Stimulated activated CD4-positive, alpha-beta T cell treated with anti-CD3 and anti-CD28 coated beads, Interleukin-1b, Interleukin-23, amount 100 ng/mL, for 24 hours (primary cell): Measurements from ENCODE around the gene EHD2.
"Not testable (repeated sequence)": the region's sequence is repeated elsewhere in the genome, so short reads cannot be mapped to it uniquely, and the experiment has no call there.

ENCODE experiments used
- DNase-seq, 4 experiments: peaks; one replicate each; pipeline ENCODE4 v3.0.0-alpha.2; 2020; ENCODE audit warnings: low read depth in 4 of 4, low spot score in 1 of 4

The EHD2 gene

DNA sequence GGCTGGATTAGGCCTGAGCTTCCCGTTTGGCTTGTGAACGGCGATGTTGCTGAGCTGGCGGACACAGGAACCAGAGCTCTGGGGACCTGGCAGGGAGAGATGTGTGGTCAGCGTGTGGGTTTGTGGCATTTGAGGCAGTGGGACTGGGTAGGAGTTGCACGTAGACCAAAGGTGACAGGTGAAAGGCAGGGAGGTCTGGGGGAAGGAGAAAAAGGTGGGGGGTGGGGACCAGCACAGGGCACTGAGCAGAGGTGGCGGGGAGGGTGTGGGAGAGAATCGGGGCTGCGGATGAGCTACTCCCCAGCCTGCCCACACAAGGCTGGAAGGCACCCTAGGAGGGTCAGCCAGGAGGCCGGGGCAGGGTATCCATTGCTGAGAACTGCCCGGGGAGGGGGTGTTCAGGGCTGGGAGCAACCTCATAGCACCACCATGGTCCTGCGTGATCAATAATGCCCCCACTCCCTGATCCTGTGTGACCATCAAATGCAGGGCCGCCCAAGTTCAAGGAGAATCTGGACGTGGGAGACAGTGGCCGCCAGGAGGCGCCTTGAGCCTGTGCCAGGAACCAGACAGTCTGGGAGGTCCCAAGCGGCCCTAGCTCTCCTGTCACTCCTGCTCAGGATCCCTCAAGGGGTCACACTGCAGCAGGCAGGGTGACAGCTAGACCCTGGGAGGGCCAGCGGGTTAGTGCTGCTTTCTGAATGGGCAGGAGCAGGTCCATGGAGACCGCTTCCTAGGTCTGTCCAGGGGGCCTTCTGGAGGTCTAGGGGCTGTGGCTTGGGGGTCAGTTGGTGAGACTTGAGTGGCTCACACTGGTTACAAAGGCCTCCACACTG is 52.5 kb downstream of the EHD2 start:
- no peak for DNase-seq

DNA sequence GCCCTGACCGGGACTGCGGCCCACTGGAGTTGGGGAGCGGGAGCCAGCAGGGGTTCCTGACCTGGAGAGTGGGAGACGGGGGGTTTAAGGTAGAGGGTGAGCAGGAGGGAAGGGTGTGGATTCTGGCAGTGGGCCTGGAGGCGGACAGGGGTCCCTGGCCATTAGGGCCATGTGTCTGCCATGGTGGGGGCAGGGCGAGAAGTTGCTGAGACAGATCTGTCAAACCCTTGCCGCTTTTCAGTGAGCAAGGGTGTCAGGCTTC is 53.1 kb downstream of the EHD2 start:
- DNase-seq = no peak

DNA sequence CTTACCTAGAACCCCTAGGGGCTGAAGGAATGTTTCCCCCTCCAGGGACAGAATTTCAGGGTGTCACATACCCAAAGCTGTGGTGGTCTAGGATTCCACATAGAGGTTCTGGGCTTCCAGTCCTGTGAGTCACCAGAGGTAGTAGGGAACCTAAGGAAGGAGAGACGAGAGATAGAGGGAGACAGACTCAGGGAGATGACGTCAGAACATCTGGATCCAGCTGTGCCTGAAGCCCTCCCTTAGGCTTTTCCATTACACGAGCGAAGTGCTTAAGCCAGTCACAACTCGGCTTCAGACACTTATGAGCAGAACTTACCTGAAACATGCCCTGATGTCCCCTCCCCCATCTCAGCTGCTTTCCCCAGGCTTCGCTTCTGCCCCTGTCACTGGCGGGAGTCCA is 53.4 kb downstream of the EHD2 start:
- DNase-seq = no peak

DNA sequence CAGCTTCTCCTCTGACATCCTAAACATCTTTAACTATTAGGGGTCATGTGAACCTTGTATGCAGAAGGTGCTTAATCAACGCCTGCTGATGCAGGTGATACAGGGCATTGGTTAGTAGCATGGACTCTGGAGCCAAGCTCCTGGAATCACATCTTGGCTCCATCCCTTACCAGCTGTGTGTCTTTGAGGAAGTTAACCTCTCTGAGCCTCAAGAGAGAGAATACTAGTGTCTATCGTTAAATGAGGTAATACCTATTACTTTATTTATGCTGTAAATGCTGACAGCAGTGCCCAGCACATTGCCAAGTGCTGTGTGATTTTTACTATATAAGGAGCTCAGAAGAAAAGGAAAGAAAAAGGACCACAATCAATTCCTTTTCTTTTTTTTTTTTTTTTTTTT is 54.1 kb downstream of the EHD2 start:
- no peak for DNase-seq

DNA sequence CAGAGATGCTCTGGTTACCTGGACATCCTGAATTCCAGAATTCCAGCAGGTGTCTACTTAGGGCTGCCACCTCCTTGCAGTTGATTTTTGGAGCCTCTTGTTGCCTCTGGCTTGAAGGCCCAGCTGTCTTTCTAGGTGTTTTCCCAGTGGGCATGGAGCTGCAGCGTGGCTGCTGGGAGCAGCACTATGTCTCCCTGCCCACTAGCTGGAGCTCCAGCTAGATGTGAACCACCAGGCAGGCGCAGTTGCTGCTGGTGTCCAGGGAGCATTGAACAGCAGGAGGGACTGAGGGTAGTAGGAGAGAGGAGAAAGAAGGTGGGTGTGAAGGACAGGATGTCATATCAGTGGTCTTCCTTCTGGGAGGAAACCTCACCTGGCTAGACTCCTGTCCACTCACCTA is 55.4 kb downstream of the EHD2 start:
- no peak for DNase-seq

DNA sequence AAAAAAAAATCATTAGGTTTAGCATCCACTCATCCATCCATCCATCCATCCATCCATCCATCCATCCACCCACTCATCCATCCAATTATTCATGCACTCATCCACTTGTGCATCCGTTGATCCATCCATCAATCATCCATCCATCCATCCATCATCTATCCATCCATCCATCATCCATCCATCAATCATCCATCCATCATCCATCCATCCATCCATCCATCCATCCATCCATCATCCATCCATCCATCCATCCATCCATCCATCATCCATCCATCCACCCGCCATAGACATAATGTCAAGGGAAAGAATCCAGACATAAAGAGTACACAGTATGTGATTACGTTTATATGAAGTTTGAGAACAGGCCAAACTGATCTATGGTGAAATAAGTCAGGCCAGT is 56.3 kb downstream of the EHD2 start:
- no peak for DNase-seq

DNA sequence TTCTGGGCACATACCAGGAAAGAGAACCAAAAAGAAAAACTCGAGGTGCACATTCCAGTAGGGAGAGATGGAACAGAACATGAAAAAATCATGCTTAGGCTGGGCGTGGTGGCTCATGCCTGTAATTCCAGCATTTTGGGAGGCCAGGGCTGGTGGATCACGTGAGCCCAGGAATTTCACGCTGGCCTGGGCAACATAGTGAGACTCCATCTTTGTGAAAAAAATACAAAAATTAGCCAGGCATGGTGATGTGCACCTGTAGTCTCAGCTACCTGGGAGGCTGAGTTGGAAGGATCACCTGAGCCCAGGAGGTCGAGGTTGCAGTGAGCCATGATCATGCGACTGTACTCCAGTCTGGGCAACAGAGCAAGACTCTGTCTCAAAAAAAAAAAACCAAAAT is 58.1 kb downstream of the EHD2 start:
- not testable (repeated sequence) for DNase-seq

DNA sequence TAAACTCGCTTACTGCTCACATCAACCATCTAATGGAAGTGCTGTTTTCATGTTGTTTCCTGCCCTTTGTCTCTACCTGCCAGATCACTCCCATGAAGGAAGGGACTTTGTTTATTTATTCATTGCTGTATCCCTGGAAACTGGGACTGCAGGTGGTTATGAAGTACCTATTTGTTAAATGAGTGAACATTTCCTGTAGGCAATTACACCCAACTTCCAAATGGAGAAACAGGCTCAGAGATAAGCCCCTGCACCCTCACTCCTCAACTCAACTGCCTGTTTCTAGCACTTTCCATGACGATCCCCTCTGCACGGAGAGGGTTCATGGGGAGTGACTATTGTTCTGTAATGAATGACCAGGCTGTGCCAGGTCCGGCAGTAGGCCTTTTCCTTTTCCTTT is 63.3 kb downstream of the EHD2 start:
- no peak for DNase-seq

DNA sequence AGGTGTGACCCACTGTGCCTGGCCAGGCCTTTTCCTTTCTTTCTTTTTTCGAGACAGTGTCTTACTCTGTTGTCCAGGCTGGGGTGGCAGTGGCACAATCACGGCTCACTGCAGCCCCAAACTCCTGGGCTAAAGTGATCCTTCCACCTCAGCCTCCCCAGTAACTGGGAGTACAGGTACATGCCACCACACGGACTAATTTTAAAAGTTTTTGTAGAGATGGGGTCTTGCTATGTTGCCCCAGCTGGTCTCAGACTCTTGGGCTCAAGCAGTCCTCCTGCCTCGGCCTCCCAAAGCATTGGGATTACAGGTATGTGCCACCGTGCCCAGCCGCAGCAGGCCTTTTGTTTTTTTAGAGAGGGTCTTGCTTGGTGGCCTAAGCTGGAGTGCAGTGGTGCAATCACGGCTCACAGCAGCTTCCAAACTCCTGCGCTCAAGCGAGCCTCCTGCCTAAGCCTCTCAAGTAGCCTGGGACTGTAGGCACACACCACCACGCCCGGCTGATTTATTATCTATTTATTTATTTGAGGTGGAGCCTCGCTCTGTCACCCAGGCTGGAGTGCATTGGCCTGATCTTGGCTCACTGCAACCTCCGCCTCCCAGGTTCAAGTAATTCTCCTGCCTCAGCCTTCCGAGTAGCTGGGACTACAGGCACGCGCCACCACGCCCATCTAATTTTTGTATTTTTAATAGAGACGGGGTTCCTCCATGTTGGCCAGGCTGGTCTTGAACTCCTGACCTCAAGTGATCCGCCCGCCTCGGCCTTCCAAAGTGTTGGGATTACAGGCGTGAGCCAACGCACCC is 64.2 kb downstream of the EHD2 start:
- DNase-seq = not testable (repeated sequence)

DNA sequence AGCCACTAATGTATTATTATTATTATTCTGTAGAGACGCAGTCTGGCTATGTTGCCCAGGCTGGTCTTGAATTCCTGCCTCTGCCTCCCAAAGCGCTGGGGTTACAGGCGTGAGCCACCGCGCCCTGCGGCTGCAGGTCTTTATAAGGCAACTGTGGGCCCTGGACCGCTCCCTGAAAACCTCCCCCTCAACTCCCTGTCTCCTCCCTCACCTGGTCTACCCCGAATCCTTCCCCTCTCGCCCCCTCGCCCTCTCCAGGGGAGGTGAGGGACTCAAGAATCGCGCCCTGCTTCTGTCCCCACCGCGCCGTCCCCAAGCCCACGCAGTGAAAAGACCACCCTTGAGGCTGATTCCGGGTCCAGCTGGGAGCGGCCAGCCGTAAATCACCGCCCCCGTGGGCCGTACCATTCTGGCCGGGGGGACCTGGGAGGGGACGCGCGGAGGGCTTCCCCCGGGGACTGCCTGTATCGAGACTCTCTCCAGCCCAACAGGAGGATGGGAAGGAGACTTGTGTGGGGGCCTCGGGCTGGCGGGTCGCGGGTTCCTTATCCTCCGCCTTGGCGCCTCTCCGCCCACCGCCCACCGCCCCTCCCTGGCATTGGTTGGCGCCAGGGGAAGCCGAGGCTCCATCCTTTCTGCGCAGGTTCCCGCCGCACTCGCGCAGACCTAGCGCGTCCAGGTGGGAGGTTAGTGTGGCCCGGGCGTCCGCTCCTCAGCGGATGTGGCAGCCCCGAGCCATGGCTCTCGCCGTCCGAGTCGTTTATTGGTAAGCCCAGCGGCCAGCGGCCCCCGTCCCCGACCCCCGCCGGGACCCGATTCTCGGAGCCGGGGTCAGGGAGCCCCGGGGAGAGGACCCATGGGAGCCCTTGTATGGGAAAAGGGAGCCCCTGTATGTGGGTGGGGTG is 65.1 kb downstream of the EHD2 start, which contains the start of gene SELENOW:
Gene SELENOW, plus strand, starts transcription at position 655 of the 905 bp plus-strand sequence. Its CDS starts 83 bp downstream, at position 738.
- DNase-seq = peak; percentile 52 to 67 (median 64)

DNA sequence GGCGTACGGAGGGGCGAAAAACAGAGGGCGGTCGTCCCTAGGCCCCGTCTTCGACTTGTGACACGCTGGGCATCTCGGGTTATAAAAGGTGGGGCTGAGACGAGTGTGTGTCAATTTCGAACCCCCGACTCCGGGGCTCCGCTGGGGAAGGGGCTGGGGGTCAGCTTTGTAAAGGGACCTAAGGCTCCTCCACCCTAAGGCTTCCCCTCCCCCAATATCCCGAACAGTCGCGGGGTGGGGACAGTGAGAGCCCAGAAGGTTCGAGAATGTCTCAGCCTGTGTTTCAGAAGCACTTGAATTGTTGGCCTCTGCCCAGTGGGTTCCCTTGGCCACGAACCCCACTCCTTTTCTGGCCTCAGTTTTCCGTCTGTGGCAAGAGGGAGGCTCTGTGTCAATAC is 65.7 kb downstream of the EHD2 start:
- no peak for DNase-seq

DNA sequence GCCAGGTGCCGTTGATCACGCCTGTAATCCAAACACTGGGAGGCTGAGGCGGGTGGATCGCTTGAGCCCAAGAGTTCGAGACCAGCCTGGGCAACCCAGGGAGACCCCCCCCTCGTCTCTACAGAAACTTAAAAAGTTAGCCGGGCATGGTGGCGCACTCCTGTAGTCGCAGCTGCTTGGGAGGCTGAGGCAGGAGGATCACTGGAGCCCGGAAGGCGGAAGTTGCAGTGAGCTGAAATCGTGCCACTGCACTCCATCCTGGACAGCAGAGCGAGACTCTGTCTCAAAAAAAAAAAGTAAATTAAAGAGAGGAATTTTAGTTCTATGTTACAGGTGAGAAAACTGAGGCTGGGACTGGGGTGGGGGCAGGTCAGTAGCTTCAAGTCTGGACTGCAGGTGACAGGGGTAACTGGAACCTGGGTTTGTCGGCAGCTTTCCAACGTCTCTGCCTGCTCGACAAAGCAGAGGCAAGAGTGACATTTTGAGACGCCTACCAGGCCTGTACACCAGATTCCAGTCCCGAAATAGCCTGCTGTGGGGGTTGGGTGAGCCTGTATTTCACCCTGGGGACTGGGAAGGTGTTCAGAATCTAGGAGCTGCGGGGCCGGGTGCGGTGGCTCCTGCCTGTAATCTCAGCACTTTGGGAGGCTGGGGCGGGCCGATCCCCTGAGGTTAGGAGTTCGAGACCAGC is 66.4 kb downstream of the EHD2 start:
- DNase-seq = no peak

DNA sequence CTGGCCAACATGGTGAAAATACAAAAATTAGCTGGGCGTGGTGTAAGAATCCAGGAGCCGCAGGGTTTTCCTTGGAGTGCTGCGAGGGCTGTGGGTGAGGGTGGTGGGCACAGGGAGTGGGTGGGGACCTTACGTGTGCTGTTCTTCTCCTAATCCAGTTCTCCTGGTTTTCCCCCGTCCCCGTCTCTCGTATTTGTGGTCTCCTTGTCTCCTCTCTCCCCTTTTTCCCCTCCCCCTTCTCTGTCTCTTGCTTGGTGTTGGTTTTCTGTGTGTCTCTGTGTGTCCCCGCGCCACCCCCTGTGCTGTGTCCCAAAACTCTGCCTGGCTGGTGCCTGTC is 67.0 kb downstream of the EHD2 start:
- no peak for DNase-seq

DNA sequence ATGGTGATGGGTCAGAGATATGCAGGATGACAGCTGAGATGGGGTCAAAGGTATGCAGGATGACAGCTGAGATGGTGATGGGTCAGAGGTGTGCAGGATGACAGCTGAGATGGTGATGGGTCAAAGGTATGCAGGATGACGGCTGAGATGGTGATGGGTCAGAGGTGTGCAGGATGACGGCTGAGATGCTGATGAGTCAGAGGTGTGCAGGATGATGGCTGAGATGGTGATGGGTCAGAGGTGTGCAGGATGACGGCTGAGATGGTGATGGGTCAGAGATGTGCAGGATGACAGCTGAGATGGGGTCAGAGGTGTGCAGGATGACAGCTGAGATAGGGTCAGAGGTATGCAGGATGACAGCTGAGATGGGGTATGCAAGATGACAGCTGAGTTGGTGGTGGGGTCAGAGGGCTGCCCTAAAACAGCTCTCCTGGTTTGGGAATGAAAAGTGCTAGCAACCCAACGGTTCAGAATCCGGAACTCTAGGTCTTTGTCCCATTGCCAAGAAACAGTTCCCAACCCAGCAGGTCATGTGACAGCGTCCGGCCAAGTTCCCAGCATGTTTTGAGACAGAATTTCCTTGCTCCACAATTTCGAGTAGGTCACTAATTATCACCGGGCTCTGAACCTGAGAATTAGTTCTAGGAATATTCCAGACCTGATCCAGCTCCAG is 68.5 kb downstream of the EHD2 start:
- no peak for DNase-seq

DNA sequence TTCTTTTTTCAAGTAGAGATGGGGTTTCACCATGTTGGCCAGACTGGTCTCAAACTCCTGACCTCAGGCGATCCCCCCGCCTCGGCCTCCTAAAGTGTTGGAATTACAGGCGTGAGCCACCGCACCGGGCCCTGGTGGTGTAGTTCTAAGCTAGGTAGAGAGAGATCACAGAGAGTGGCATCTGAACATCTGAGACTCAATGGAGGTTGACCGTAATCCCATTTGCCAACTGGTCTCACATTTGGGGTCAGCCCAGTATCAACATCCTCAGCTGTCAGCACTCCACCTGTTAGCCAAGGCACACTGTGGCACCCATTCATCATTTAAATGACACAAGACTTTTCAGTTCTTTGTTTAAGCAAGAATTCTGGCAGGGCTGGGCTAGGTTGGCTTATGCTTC is 73.3 kb downstream of the EHD2 start:
- DNase-seq = no peak

DNA sequence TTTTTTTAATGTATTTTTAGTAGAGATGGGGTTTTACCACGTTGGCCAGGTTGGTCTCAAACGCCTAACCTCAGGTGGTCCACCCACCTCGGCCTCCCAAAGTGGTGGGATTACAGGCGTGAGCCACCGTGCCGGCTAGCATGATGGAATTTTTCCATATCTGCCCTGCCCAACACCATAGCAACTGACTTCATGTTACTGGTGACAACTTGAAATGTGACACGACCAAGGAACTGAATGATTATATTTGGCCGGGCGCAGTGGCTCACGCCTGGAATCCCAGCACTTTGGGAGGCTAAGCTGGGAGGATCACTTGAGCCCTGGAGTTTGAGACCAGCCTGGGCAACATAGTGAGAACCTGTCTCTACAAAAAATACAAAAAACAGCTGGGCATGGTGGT is 74.1 kb downstream of the EHD2 start:
- DNase-seq = not testable (repeated sequence)

DNA sequence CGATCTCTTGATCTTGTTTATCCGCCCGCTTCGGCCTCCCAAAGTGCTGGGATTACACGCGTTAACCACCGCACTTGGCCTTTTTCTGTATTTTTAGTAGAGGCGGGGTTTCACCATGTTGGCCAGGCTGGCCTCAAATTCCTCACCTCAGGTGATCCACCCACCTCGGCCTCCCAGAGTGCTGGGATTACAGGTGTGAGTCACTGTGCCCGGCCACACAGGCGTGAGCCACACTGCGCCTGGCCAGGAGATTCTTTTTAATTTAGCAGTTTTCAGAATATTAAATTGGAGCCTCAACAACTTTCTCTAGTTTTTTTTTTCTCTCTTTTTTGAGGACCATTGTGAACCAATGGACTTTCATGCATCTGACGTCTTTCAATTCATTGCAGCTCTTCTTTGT is 76.6 kb downstream of the EHD2 start:
- DNase-seq = not testable (repeated sequence)

DNA sequence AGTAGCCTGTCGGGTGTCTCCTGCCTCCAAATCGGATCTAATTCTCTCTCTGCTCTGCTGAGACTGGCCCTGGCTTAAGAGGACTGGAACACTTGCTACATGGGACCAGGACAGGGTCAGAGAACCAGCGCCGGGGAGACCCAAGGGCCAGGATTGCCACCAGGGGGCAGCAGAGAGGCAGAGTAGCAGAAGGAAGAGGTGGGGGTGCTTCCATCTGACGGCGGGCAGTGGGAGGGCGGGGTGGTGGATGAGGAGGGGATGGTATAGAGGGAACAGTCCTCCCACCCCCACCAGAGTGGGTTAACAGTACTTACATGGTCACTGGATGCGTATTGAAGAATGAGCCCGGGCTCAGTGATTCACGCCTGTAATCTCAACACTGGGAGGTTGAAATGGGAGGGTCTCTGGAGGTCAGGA is 77.2 kb downstream of the EHD2 start:
- DNase-seq = peak; percentile 84 to 94 (median 87)

DNA sequence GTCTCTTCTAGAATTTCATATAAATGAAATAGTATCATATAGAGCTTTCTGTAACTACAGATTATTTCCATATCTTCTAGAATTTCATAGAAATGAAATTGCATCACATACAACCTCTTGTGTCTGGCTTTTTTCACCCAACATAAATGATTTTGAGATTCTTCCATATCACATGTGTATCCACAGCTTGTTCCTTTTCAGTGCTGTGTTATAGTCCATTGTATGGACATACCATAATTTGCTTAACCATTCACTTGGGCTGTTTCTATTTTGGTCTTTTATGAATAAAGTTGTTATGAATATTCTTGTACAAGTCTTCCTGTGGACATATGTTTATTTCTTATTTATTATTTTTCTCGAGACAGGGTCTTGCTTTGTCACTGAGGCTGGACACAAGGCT is 79.4 kb downstream of the EHD2 start:
- no peak for DNase-seq
